ENCODE results near the gene PUS3. TPM values are rescaled to one million over a fixed set of nuclear protein-coding genes. Genes with fewer than 3 reads are reported as not detected.

PUS3 gene
- total and polyA plus RNA-seq, 2 donors = 10.2 to 10.4 TPM

GRCh38 chr11:125933030-125933813 lies 30.2 kb upstream of the PUS3 start:
- no peak for DNase-seq (ENCODE audit: extremely low spot score)
- no peak overlapping the region for H3K4me3 ChIP-seq (ENCODE audit: low read depth, low read length)
- 75% methylated on average over 12 of the region's 12 CpGs for WGBS

GRCh38 chr11:125932301-125932700 lies 29.3 kb upstream of the PUS3 start:
- 82% methylated on average over 9 of the region's 9 CpGs for WGBS
- H3K36me3 ChIP-seq (ENCODE audit: insufficient read depth) = no peaks in the 10 kb centered on the region
- no peak overlapping the region for H3K27ac ChIP-seq (ENCODE audit: low read depth)
- no peaks in the 10 kb centered on the region for H3K4me1 ChIP-seq (ENCODE audit: insufficient read depth)
- DNase-seq (ENCODE audit: extremely low spot score) = no peak
- H3K4me3 ChIP-seq (ENCODE audit: low read depth, low read length) = no peak overlapping the region

More at GRCh38 chr11:125933030-125933813, 30.2 kb upstream of the PUS3 start:
- H3K4me1 ChIP-seq (ENCODE audit: insufficient read depth) = no peaks in the 10 kb centered on the region
- no peaks in the 10 kb centered on the region for H3K36me3 ChIP-seq (ENCODE audit: insufficient read depth)
- no peak overlapping the region for H3K27ac ChIP-seq (ENCODE audit: low read depth)

DNA sequence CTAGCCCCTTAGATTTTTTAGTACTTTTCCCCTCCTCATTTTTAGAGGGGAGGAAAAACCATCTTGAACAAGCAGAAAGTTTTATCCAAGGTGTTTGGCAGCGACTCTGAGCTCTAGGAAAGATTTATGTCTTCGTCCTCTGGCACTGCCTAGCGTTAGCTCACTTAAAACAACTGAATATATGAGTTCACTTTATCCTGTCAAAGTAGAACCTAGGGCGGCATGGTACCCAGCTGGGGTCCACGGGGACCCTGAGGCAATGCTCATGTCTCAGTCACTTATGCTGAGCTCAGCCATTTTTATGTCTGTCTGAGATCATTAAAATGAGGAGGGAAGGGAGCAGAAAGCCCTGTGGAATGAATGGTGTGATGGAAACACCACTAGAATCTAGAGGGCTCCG lies 28.7 kb upstream of the PUS3 start:
- DNase-seq (ENCODE audit: extremely low spot score) = peak; percentile 60
- Histone ChIP-seq H3K36me3 (ENCODE audit: insufficient read depth) (no peaks in the 10 kb centered on the region), H3K4me1 (ENCODE audit: insufficient read depth) (no peaks in the 10 kb centered on the region), H3K4me3 (ENCODE audit: low read depth, low read length) (no peak overlapping the region), H3K27ac (ENCODE audit: low read depth) (no peak overlapping the region)
- 42% methylated on average over 6 of the region's 6 CpGs for WGBS

DNA sequence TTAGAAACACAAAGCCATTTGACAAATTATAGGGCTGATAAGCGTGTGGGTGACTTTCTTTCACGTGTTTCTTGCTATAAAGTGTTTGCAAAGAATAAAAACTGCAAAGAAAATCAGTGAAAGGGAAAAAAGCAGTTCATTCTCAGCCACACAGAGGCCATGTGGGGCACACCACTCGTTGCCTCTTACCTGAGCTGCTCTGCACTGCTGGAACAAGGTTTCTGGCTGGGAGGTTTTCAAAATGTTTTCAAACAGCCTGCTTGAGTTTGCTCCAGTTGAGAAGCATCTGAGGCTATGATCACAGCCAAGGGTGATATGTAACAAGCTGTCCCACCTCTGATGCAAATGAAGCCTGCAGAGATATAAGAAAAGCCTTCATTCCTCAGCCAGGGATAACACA lies 28.1 kb upstream of the PUS3 start:
- H3K27ac ChIP-seq (ENCODE audit: low read depth) = no peak overlapping the region

GRCh38 chr11:125930076-125930450 lies 27.1 kb upstream of the PUS3 start:
- WGBS = 89% methylated on average over 11 of the region's 11 CpGs
- H3K27ac ChIP-seq (ENCODE audit: low read depth) = no peak overlapping the region
- no peaks in the 10 kb centered on the region for H3K4me1 ChIP-seq (ENCODE audit: insufficient read depth)
- no peaks in the 10 kb centered on the region for H3K36me3 ChIP-seq (ENCODE audit: insufficient read depth)
- no peak overlapping the region for H3K4me3 ChIP-seq (ENCODE audit: low read depth, low read length)
- no peak for DNase-seq (ENCODE audit: extremely low spot score)

More for the DNA sequence above, 28.1 kb upstream of the PUS3 start:
- Histone ChIP-seq H3K36me3 (ENCODE audit: insufficient read depth) (no peaks in the 10 kb centered on the region), H3K4me3 (ENCODE audit: low read depth, low read length) (no peak overlapping the region), H3K4me1 (ENCODE audit: insufficient read depth) (no peaks in the 10 kb centered on the region)
- WGBS = 69% methylated on average over 3 of the region's 3 CpGs
- no peak for DNase-seq (ENCODE audit: extremely low spot score)

GRCh38 chr11:125929445-125930075 lies 26.6 kb upstream of the PUS3 start:
- WGBS = 81% methylated on average over 9 of the region's 9 CpGs
- Histone ChIP-seq H3K36me3 (ENCODE audit: insufficient read depth) (no peaks in the 10 kb centered on the region), H3K27ac (ENCODE audit: low read depth) (no peak overlapping the region), H3K4me1 (ENCODE audit: insufficient read depth) (no peaks in the 10 kb centered on the region), H3K4me3 (ENCODE audit: low read depth, low read length) (no peak overlapping the region)
- no peak for DNase-seq (ENCODE audit: extremely low spot score)

DNA sequence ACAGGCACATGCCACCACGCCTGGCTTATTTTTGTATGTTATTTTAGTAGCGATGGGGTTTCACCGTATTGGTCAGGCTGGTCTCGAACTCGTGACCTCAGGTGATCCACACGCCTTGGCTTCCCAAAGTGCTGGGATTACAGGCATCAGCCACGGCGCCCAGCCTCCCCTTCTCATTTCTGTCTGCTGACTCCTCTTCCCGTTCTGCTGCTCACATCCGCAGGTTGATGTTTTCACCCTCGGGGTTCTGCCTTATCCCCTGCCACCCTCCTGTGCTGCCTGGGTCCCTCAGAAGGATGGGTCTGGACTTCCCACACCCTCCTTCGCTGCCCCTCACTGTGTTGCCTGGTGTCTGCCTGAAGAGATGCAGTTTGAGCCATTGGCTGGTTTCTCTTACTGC lies 23.7 kb upstream of the PUS3 start:
- no peaks in the 10 kb centered on the region for H3K36me3 ChIP-seq (ENCODE audit: insufficient read depth)
- no peak for DNase-seq (ENCODE audit: extremely low spot score)
- H3K4me1 ChIP-seq (ENCODE audit: insufficient read depth) = no peaks in the 10 kb centered on the region
- H3K27ac ChIP-seq (ENCODE audit: low read depth) = no peak overlapping the region
- no peak overlapping the region for H3K4me3 ChIP-seq (ENCODE audit: low read depth, low read length)
- WGBS = 93% methylated on average over 12 of the region's 12 CpGs

DNA sequence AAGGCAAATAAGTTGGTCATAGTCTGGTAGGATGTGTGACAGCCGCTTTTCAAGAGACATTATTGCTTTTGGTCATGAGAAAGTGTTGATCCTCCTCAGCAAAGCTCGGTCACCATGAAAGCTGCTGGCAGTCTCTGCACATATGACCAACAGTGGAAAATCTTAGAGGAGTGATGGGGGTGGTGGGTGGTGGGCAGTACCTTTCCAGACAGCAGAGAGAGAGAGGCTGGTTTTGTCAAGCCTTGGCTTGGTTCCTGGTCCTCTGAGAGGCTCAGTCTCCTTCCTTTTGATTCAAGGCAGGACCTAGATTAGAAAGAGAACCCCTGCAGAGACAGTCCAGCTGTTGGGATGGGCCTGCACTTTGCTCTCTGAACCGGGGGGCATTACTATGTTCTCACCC lies 22.8 kb upstream of the PUS3 start:
- no peak for DNase-seq (ENCODE audit: extremely low spot score)
- WGBS = 65% methylated on average over 3 of the region's 3 CpGs
- no peaks in the 10 kb centered on the region for H3K36me3 ChIP-seq (ENCODE audit: insufficient read depth)
- no peak overlapping the region for H3K4me3 ChIP-seq (ENCODE audit: low read depth, low read length)
- no peaks in the 10 kb centered on the region for H3K4me1 ChIP-seq (ENCODE audit: insufficient read depth)
- no peak overlapping the region for H3K27ac ChIP-seq (ENCODE audit: low read depth)

DNA sequence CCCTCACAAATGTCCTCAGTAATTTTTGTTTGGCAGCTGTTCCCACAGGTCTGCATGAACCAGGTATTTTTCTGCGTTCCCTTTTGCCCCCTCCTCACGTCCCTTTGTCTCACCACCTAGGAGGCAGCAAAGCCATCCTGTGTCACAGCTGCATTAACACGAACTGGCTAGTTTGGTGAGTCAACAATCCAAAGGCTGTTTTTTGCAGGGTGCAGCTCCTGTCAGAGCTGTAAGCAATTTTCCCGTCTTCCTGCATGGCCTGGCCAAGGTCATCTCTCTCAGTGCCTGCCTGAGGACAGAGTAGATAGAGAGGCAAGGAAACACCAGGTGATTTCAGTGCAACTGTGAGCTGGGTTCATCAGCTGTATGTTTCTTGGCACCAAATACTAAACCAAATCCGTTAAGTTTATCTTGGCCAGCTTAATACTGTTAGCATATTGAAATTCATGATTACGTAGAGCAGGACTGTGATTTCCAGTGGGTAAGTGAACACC lies 22.3 kb upstream of the PUS3 start:
- Histone ChIP-seq H3K27ac (ENCODE audit: low read depth) (no peak overlapping the region), H3K4me1 (ENCODE audit: insufficient read depth) (no peaks in the 10 kb centered on the region), H3K4me3 (ENCODE audit: low read depth, low read length) (no peak overlapping the region), H3K36me3 (ENCODE audit: insufficient read depth) (no peaks in the 10 kb centered on the region)
- DNase-seq (ENCODE audit: extremely low spot score) = no peak
- WGBS = 54% methylated on average over 6 of the region's 6 CpGs

DNA sequence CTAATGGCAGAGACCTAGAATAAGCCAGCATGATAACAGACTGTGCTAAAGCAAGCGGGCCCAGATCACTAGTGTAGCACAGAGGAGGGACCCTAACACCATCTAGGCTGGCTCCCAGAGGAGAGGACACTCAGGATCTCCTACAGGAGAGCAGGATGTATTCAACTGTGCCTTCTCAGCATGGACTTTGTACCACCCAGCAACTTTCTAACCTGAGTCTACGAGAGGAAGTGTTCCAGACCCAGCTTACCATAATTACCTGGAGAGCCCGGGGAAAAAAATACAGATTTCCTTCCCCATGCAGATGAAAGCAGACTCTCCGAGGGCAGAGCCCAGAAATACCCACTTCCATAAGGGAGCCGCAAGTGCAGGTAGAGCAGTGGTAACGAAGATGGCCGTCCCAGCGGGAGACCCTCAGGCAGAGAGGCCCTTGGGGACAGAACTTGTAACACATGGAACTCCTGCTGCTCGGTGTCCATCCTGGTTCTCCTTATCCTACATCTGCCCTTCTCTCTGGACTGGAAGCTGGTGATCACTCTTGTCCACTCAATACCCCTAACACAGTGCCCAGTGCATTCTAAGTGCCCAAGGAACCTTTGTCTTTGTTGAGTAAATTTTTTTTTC lies 21.5 kb upstream of the PUS3 start:
- DNase-seq (ENCODE audit: extremely low spot score) = no peak
- Histone ChIP-seq H3K4me3 (ENCODE audit: low read depth, low read length) (no peak overlapping the region), H3K36me3 (ENCODE audit: insufficient read depth) (no peaks in the 10 kb centered on the region), H3K4me1 (ENCODE audit: insufficient read depth) (no peaks in the 10 kb centered on the region), H3K27ac (ENCODE audit: low read depth) (no peak overlapping the region)
- WGBS = 92% methylated on average over 9 of the region's 9 CpGs

DNA sequence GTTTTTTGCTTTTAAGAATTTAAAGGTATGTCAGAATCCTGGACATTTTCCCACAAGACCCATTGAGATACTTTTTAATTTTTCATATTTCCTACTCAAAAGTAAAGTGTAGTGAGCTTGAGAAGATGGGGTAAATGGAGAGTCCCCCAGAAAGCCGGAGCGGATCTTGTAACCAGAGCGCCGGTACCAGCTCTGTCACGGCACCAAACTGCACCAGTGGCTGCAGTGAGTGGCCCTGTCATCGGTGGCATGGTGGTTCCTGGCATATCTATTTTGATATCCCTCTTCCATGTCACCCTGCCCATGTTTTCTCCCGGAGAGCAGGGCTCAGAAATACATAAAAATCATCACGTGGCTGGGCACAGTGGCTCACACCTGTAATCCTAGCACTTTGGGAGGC lies 20.6 kb upstream of the PUS3 start:
- Histone ChIP-seq H3K4me1 (ENCODE audit: insufficient read depth) (no peaks in the 10 kb centered on the region), H3K36me3 (ENCODE audit: insufficient read depth) (no peaks in the 10 kb centered on the region), H3K4me3 (ENCODE audit: low read depth, low read length) (no peak overlapping the region), H3K27ac (ENCODE audit: low read depth) (no peak overlapping the region)
- WGBS = 95% methylated on average over 8 of the region's 8 CpGs
- no peak for DNase-seq (ENCODE audit: extremely low spot score)

DNA sequence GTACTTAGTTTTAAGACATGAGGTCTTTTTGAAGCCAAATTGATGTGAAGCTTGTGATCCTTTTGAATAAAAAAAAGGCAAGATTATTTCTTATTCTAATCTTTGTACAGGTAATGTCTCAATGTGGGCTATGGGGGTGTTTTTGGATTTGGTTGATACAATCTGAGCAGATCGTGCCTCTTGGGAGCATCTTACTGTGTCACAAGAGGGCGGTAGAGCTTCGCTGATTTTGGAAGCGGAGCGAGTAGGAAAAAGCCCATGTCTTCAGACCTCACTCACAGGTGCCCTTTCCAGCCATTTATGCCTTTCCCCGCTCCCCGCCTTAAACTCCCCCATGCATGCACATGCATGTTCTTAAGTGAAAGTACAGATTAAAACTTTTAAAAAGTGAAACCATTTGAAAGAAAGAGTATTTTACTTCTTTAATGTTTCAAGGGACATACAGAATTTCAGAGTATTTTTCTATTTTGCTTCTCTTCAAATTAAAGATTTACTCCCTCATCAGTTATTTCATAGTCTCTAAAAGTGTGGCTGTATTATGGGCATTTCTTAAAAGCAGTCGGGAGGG lies 20.1 kb upstream of the PUS3 start:
- no peaks in the 10 kb centered on the region for H3K36me3 ChIP-seq (ENCODE audit: insufficient read depth)
- DNase-seq (ENCODE audit: extremely low spot score) = no peak
- no peak overlapping the region for H3K4me3 ChIP-seq (ENCODE audit: low read depth, low read length)
- H3K4me1 ChIP-seq (ENCODE audit: insufficient read depth) = no peaks in the 10 kb centered on the region
- no peak overlapping the region for H3K27ac ChIP-seq (ENCODE audit: low read depth)
- WGBS = 7% methylated on average over 8 of the region's 8 CpGs

GRCh38 chr11:125922156-125922555 lies 19.1 kb upstream of the PUS3 start:
- DNase-seq (ENCODE audit: extremely low spot score) = no peak
- WGBS = 74% methylated on average over 3 of the region's 3 CpGs
- Histone ChIP-seq H3K4me3 (ENCODE audit: low read depth, low read length) (no peak overlapping the region), H3K36me3 (ENCODE audit: insufficient read depth) (no peaks in the 10 kb centered on the region), H3K27ac (ENCODE audit: low read depth) (no peak overlapping the region), H3K4me1 (ENCODE audit: insufficient read depth) (no peaks in the 10 kb centered on the region)

DNA sequence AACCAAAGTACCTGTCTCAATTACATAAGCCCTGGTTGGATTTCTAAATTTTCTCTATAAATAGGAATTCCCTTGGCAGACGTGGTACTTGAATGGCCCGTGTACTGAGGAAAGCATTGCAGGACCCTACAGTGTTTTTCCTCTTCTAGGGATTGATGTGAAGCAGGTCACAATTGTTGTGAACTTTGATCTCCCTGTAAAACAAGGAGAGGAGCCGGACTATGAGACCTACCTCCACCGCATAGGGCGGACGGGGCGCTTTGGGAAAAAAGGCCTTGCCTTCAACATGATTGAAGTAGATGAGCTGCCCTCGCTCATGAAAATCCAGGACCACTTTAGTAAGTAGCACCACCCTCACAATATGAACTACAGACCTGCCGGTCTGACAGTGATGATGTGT lies 18.0 kb upstream of the PUS3 start:
- H3K27ac ChIP-seq (ENCODE audit: low read depth) = no peak overlapping the region
- H3K4me1 ChIP-seq (ENCODE audit: insufficient read depth) = no peaks in the 10 kb centered on the region
- no peaks in the 10 kb centered on the region for H3K36me3 ChIP-seq (ENCODE audit: insufficient read depth)
- no peak for DNase-seq (ENCODE audit: extremely low spot score)
- no peak overlapping the region for H3K4me3 ChIP-seq (ENCODE audit: low read depth, low read length)
- 86% methylated on average over 9 of the region's 9 CpGs for WGBS

All from urinary bladder (tissue), 4 donors.